GM19455 (cell line): ENCODE results near the gene HCN4.

Experiments
- ATAC-seq: cut with Tn5 transposase; IDR thresholded peaks from one replicate; pipeline ENCODE4 v1.9.1; 2021; ENCODE audit not compliant: unreplicated experiment

The HCN4 gene

GRCh38 chr15:73380661-73381060 lies 11.9 kb upstream of the HCN4 start:
- ATAC-seq, result no peak

- no peak for ATAC-seq
Observed at GRCh38 chr15:73378089-73378488, 9.3 kb upstream of the HCN4 start.

GRCh38 chr15:73375755-73376305 lies 7.1 kb upstream of the HCN4 start:
- ATAC-seq, result no peak

- no peak for ATAC-seq
Observed at GRCh38 chr15:73375012-73375411, 6.3 kb upstream of the HCN4 start.

GRCh38 chr15:73374604-73375003 lies 5.8 kb upstream of the HCN4 start:
- ATAC-seq, result no peak

GRCh38 chr15:73373221-73373620 lies 4.5 kb upstream of the HCN4 start:
- ATAC-seq, result no peak

GRCh38 chr15:73371812-73372211 lies 3.1 kb upstream of the HCN4 start:
- ATAC-seq, result no peak

- no peak for ATAC-seq
Observed at GRCh38 chr15:73370151-73370550, 1.4 kb upstream of the HCN4 start.

GRCh38 chr15:73369154-73369694 lies 466 bp upstream of the HCN4 start:
- ATAC-seq, result no peak

GRCh38 chr15:73367624-73368300 lies 996 bp downstream of the HCN4 start:
- no peak for ATAC-seq

- no peak for ATAC-seq
Observed at GRCh38 chr15:73366766-73367623, 1.8 kb downstream of the HCN4 start.

- ATAC-seq, result no peak
Observed at GRCh38 chr15:73364070-73364469, 4.7 kb downstream of the HCN4 start.

GRCh38 chr15:73362900-73363299 lies 5.9 kb downstream of the HCN4 start:
- no peak for ATAC-seq

- no peak for ATAC-seq
Observed at GRCh38 chr15:73361337-73361736, 7.4 kb downstream of the HCN4 start.

GRCh38 chr15:73359651-73360050 lies 9.1 kb downstream of the HCN4 start:
- no peak for ATAC-seq

GRCh38 chr15:73357999-73358665 lies 10.6 kb downstream of the HCN4 start:
- no peak for ATAC-seq

- no peak for ATAC-seq
Observed at GRCh38 chr15:73355612-73356265, 13.0 kb downstream of the HCN4 start.

GRCh38 chr15:73354241-73354640 lies 14.5 kb downstream of the HCN4 start:
- no peak for ATAC-seq

- no peak for ATAC-seq
Observed at GRCh38 chr15:73353734-73354133, 15.0 kb downstream of the HCN4 start.

GRCh38 chr15:73352082-73352481 lies 16.7 kb downstream of the HCN4 start:
- no peak for ATAC-seq

GRCh38 chr15:73349191-73349590 lies 19.6 kb downstream of the HCN4 start:
- ATAC-seq, result no peak
